B cell (primary cell): Measurements from ENCODE around the gene DCUN1D4. TPM values are rescaled to one million over a fixed set of nuclear protein-coding genes. Genes with fewer than 3 reads are reported as not detected.

Experiments used
- ATAC-seq: fragments of 200-7000 bp; cut with Tn5 transposase; one replicate; pipeline ENCODE4 v1.10.0; 2021; ENCODE audit warnings: low read depth, mild to moderate bottlenecking, moderate number of reproducible peaks, moderate library complexity
- CTCF ChIA-PET: fragments of 350-600 bp; sonication (Branson Sonifier 250); formaldehyde crosslinking; loops from one replicate; lab custom pipeline; 2021; ENCODE audit warnings: antibody characterized with exemption, inconsistent platforms; lab: Charles Lee
- POLR2A ChIA-PET: fragments of 350-600 bp; sonication (Branson Sonifier 250); formaldehyde crosslinking; loops from one replicate; lab custom pipeline; 2021; ENCODE audit warnings: antibody characterized with exemption; lab: Charles Lee
- DNase-seq: peaks from one replicate; pipeline ENCODE4 v3.0.0; 2013
- H2AFZ ChIP-seq: 2 replicates; pipeline ENCODE4 v1.6.1; 2012; ENCODE audit warnings: mild to moderate bottlenecking, low read depth, low read length; ENCODE audit not compliant: insufficient read depth, poor library complexity, severe bottlenecking
- H3K27ac ChIP-seq, 2 donors: 1 replicate in 1 of 2; 2 replicates in 1 of 2; pipeline ENCODE4 v1.5.1; 2012 to 2013; ENCODE audit warnings: low read length in 2 of 2, mild to moderate bottlenecking in 2 of 2, moderate library complexity in 1 of 2
- H3K27me3 ChIP-seq, 4 experiments: fragments of 200-600 bp in 1 of 4; sonication (generic) in 1 of 4; replicated peaks in 1 of 4; 1 replicate in 2 of 4; 2 replicates in 2 of 4; pipeline versions ENCODE4 v1.6.1 to v1.7.0; 2013 to 2016; ENCODE audit warnings: low read length in 3 of 4, mild to moderate bottlenecking in 2 of 4, mixed read lengths in 1 of 4, moderate library complexity in 1 of 4; ENCODE audit not compliant: insufficient read depth in 4 of 4, control insufficient read depth in 3 of 4; ENCODE audit errors: control extremely low read depth in 1 of 4
- H3K36me3 ChIP-seq, 2 experiments: replicated peaks in 1 of 2; 1 replicate in 1 of 2; 2 replicates in 1 of 2; pipeline versions ENCODE4 v1.6.1 to v1.7.1; 2013; ENCODE audit warnings: low read length in 1 of 2; ENCODE audit not compliant: insufficient read depth in 2 of 2, control insufficient read depth in 1 of 2; ENCODE audit errors: control extremely low read depth in 1 of 2, extremely low read depth in 1 of 2
- H3K4me1 ChIP-seq, 2 donors: fragments of 200-600 bp in 1 of 2; sonication (generic) in 1 of 2; 1 replicate in 1 of 2; 2 replicates in 1 of 2; pipeline versions ENCODE4 v1.5.1 to v1.6.1; 2013 to 2017; ENCODE audit warnings: low read length in 2 of 2; ENCODE audit not compliant: control insufficient read depth in 2 of 2, insufficient read depth in 2 of 2
- H3K4me2 ChIP-seq: replicated peaks from 2 replicates; pipeline ENCODE3; 2012; ENCODE audit warnings: mild to moderate bottlenecking, low read depth, low read length; ENCODE audit not compliant: poor library complexity, severe bottlenecking
- H3K4me3 ChIP-seq, 5 experiments: fragments of 200-600 bp in 1 of 5; sonication (generic) in 1 of 5; 1 replicate in 3 of 5; 2 replicates in 2 of 5; pipeline versions ENCODE4 v1.5.1 to v1.7.0; 2011 to 2016; ENCODE audit warnings: low read length in 4 of 5, mild to moderate bottlenecking in 4 of 5, low read depth in 2 of 5, control low read depth in 1 of 5, moderate library complexity in 1 of 5; ENCODE audit not compliant: insufficient read depth in 1 of 5; ENCODE audit errors: control extremely low read depth in 1 of 5, extremely low read depth in 1 of 5
- H3K79me2 ChIP-seq: fragments of 200-600 bp; sonication (generic); one replicate; pipeline ENCODE4 v1.6.0; 2016; ENCODE audit warnings: low read length; ENCODE audit not compliant: control insufficient read depth, insufficient read depth
- H3K9ac ChIP-seq: fragments of 200-600 bp; sonication (generic); 2 replicates; pipeline ENCODE4 v1.6.1; 2017; ENCODE audit warnings: mild to moderate bottlenecking, low read length, moderate library complexity
- H3K9me3 ChIP-seq, 3 donors: one replicate each; pipeline versions ENCODE4 v1.6.1 to v1.7.1; 2013; ENCODE audit warnings: low read length in 2 of 3; ENCODE audit not compliant: control insufficient read depth in 2 of 3, insufficient read depth in 1 of 3; ENCODE audit errors: control extremely low read depth in 1 of 3
- H4K20me1 ChIP-seq: 2 replicates; pipeline ENCODE4 v1.6.0; 2012; ENCODE audit warnings: mild to moderate bottlenecking, low read length; ENCODE audit not compliant: insufficient read depth, control insufficient read depth, poor library complexity, severe bottlenecking
- H3K27ac Mint-ChIP-seq: one replicate; pipeline ENCODE4 v1.8.0; 2021; ENCODE audit warnings: mixed read lengths
- H3K27me3 Mint-ChIP-seq: one replicate; pipeline ENCODE4 v1.8.0; 2021; ENCODE audit warnings: mixed read lengths
- H3K4me1 Mint-ChIP-seq: one replicate; pipeline ENCODE4 v1.8.0; 2021; ENCODE audit warnings: mixed read lengths
- H3K4me3 Mint-ChIP-seq: one replicate; pipeline ENCODE4 v1.8.0; 2021; ENCODE audit warnings: mixed read lengths
- H3K9me3 Mint-ChIP-seq: one replicate; pipeline ENCODE4 v1.8.0; 2022; ENCODE audit warnings: mixed read lengths; ENCODE audit not compliant: insufficient read depth
- CTCF ChIP-seq: fragments of 200-600 bp; IDR thresholded peaks from one replicate; pipeline ENCODE4 v1.8.0; 2022; ENCODE audit warnings: antibody characterized with exemption, mild to moderate bottlenecking
- EZH2 ChIP-seq: IDR thresholded peaks from 2 replicates; pipeline ENCODE4 v1.6.1; 2012; ENCODE audit warnings: borderline replicate concordance, low read depth, mild to moderate bottlenecking, moderate library complexity, low read length; ENCODE audit not compliant: insufficient read depth, poor library complexity, severe bottlenecking
- WGBS: methylation state at CpG from one replicate; pipeline ENCODE4 v1.1.5; 2013; ENCODE audit warnings: missing lambda C conversion rate; ENCODE audit not compliant: insufficient coverage; 5-methylcytosine and 5-hydroxymethylcytosine counted together
- intact Hi-C: fragments of 100-400 bp; cut with micrococcal nuclease; formaldehyde crosslinking; loops from one replicate; pipeline ENCODE4 v1.10.0; 2022
- polyA plus RNA-seq: library from polyadenylated mRNA; depleted of rRNA; stranded (reverse); fragments of >200 nt; gene quantifications from 2 replicates; pipeline ENCODE4 v1.2.3, GENCODE V29; 2012
- total RNA-seq, 2 donors: library from RNA; stranded (reverse); fragments of 120-200 nt in 1 of 2; gene quantifications; 1 replicate in 1 of 2; 2 replicates in 1 of 2; pipeline versions ENCODE4 v1.2.3 to v1.2.4, GENCODE V29; 2013 to 2022

The DCUN1D4 gene
- total and polyA plus RNA-seq, 2 donors (not counting 1 experiment from before 2014, with no cell fraction given), result 15.1 to 39.7 TPM

DNA sequence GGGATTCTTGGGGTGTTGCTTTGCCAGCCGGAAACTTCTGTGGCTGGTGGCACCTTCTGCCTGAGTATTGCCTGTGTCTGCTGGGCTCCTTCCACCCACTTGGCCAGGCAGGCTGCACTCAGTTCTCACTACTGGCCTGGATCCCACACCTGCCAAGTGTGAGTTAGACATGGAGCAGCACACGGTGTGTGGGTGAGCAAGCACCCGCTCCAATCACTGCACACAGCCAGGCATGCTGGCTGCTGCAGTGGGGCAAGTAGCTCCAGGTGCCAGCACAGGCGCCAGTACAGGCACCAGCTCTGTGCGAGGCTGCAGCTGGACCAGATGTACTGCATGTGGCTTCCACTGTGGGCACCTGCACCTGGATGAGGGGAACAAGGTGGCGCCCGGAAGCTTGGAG, 23.9 kb downstream of the DCUN1D4 start:
- peaks cover 4% of the 10 kb centered on the region for H4K20me1 ChIP-seq
- WGBS, result 100% methylated on average over 7 of the region's 7 CpGs
- Mint-ChIP-seq H3K27ac (no peak overlapping the region), H3K9me3 (no peaks in the 10 kb centered on the region), H3K4me3 (no peak overlapping the region), H3K4me1 (no peaks in the 10 kb centered on the region), H3K27me3 (no peaks in the 10 kb centered on the region)
- TF ChIP-seq EZH2 (no peak), CTCF (no peak)
- H3K9ac ChIP-seq, result no peak overlapping the region
- H3K4me3 ChIP-seq, result no peak overlapping the region
- CTCF ChIA-PET, result no interaction called here
- H3K9me3 ChIP-seq, result no peaks in the 10 kb centered on the region
- no peaks in the 10 kb centered on the region for H3K27me3 ChIP-seq
- POLR2A ChIA-PET, result no interaction called here
- intact Hi-C loops, result no loop called here
- H3K79me2 ChIP-seq, result no peaks in the 10 kb centered on the region
- peaks cover 0 to 32% of the 10 kb centered on the region in 2 experiments for H3K36me3 ChIP-seq
- no peak for ATAC-seq
- no peak overlapping the region for H2AFZ ChIP-seq
- H3K27ac ChIP-seq, result no peak overlapping the region
- no peak for DNase-seq
- no peak overlapping the region for H3K4me2 ChIP-seq
- H3K4me1 ChIP-seq, result no peaks in the 10 kb centered on the region

DNA sequence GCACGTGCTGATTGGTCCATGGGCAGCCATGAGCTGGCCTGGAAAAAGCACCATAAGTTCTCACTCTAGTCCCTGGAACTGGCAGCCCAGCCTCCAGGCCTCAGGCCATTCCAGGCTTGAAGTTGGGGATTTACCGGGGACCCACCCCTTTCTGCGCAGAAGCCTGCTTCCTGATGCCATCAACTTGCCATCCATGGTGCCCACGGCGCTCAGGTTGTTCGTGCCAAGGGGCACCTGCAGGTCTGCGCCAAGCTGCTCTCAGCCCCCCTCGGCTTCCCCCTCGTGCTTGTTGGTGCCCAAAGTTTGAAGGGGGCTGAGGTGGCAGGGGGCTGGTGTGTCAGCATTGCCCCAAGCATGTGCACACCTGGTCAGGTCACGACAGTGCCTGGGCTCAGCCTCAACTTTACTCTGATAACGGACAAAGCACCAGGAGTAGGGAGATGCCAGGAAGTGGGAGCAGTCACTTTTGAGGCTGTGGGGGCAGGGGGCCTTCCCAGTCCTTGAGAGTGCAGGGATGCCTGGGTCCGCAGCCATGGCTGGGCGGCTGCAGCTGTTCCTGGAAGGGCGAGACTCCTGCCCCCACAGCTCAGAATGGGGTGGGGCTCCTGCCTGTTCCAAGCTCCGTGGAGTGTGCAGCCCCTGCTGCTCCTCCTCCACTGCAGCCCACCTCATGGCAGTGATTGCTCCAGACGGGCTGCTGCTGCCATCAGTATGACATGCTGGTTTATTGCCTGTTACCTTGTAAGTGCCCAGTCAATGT, 24.9 kb downstream of the DCUN1D4 start:
- no peak overlapping the region for H3K27ac ChIP-seq
- no peak overlapping the region for H3K4me2 ChIP-seq
- POLR2A ChIA-PET, result no interaction called here
- no peak for DNase-seq
- WGBS, result over 99% methylated on average over 16 of the region's 16 CpGs
- Mint-ChIP-seq H3K4me1 (no peaks in the 10 kb centered on the region), H3K27ac (no peak overlapping the region), H3K27me3 (no peaks in the 10 kb centered on the region), H3K9me3 (no peaks in the 10 kb centered on the region), H3K4me3 (no peak overlapping the region)
- no peaks in the 10 kb centered on the region for H3K79me2 ChIP-seq
- H3K27me3 ChIP-seq, result no peaks in the 10 kb centered on the region
- TF ChIP-seq CTCF (no peak), EZH2 (no peak)
- H3K36me3 ChIP-seq, result peaks cover 4 to 41% of the 10 kb centered on the region in 2 experiments
- no peak overlapping the region for H3K4me3 ChIP-seq
- no peaks in the 10 kb centered on the region for H4K20me1 ChIP-seq
- no peak for ATAC-seq
- no peak overlapping the region for H2AFZ ChIP-seq
- no peaks in the 10 kb centered on the region for H3K9me3 ChIP-seq
- no peak overlapping the region for H3K9ac ChIP-seq
- intact Hi-C loops, result no loop called here
- CTCF ChIA-PET, result no interaction called here
- no peaks in the 10 kb centered on the region for H3K4me1 ChIP-seq
